Fibroblast of mammary gland (primary cell): Measurements from ENCODE around the gene CIB1.

Experiments used
- DNase-seq: peaks from one replicate; pipeline ENCODE4 v3.0.0-alpha.2; 2010; ENCODE audit warnings: low read depth
- H3K4me3 ChIP-seq: 2 replicates; pipeline ENCODE4 v1.5.1; 2011; ENCODE audit warnings: low read depth, mild to moderate bottlenecking, low read length, moderate library complexity; ENCODE audit not compliant: control insufficient read depth
- TF ChIP-seq, protein P1 (sequence below): conservative IDR thresholded peaks from 2 replicates; pipeline ENCODE4 v1.5.1; 2011; ENCODE audit warnings: low read depth, low read length, inconsistent platforms; ENCODE audit not compliant: control insufficient read depth, insufficient read depth

CIB1 gene

DNA sequence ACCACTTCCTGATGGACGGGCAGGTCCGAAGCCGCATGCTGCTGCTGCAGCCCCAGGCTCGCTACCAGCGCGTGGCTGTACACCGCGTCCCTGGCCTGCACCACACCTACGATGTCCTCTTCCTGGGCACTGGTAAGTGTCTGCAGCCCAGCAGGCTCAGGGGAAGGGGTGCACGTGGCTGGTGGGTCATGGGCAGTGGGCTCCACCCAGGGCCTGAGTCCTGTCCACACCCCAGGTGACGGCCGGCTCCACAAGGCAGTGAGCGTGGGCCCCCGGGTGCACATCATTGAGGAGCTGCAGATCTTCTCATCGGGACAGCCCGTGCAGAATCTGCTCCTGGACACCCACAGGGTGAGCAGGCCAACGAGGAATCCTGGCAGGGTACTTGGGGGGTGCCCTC is 8.7 kb downstream of the CIB1 start:
- no peak overlapping the region for H3K4me3 ChIP-seq
- no peak for DNase-seq
- TF ChIP-seq, protein P1, sequence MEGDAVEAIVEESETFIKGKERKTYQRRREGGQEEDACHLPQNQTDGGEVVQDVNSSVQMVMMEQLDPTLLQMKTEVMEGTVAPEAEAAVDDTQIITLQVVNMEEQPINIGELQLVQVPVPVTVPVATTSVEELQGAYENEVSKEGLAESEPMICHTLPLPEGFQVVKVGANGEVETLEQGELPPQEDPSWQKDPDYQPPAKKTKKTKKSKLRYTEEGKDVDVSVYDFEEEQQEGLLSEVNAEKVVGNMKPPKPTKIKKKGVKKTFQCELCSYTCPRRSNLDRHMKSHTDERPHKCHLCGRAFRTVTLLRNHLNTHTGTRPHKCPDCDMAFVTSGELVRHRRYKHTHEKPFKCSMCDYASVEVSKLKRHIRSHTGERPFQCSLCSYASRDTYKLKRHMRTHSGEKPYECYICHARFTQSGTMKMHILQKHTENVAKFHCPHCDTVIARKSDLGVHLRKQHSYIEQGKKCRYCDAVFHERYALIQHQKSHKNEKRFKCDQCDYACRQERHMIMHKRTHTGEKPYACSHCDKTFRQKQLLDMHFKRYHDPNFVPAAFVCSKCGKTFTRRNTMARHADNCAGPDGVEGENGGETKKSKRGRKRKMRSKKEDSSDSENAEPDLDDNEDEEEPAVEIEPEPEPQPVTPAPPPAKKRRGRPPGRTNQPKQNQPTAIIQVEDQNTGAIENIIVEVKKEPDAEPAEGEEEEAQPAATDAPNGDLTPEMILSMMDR, result no peak

- TF ChIP-seq, protein P1, result no peak
- DNase-seq, result no peak
Observed at GRCh38 chr15:90223441-90224165, 10.1 kb downstream of the CIB1 start.

GRCh38 chr15:90222547-90222946 is 11.2 kb downstream of the CIB1 start:
- no peak for DNase-seq
- TF ChIP-seq, protein P1, result no peak

More at GRCh38 chr15:90223441-90224165, 10.1 kb downstream of the CIB1 start:
- no peak overlapping the region for H3K4me3 ChIP-seq

DNA sequence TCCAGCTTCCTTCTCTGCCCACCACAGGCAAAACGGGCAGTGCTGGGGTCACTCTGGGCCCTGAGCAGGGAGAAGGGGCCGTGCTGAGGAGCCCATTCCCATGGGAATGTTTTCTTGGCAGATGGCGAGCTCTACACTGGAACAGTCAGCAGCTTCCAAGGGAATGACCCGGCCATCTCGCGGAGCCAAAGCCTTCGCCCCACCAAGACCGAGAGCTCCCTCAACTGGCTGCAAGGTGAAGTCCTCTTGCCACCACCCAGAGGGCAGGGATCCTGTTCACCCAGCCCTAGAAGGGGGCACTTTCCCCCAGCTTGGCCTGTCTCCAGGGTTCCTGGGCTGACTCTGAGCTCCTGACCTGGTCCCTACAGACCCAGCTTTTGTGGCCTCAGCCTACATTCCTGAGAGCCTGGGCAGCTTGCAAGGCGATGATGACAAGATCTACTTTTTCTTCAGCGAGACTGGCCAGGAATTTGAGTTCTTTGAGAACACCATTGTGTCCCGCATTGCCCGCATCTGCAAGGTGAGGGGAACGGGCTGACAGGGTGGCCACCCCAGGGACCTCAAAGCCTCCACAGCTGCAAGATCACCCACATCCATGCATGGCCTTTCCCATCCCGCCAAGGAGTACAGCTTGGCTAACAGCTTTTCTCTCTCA is 12.4 kb downstream of the CIB1 start:
- DNase-seq, result peak; percentile 92
- H3K4me3 ChIP-seq, result no peak overlapping the region

More at GRCh38 chr15:90222547-90222946, 11.2 kb downstream of the CIB1 start:
- H3K4me3 ChIP-seq, result no peak overlapping the region

GRCh38 chr15:90219421-90220141 is 14.2 kb downstream of the CIB1 start:
- no peak overlapping the region for H3K4me3 ChIP-seq
- DNase-seq, result no peak
- TF ChIP-seq, protein P1, result peak; percentile 62

More for the DNA sequence above, 12.4 kb downstream of the CIB1 start:
- TF ChIP-seq, protein P1, result peak; percentile 94

DNA sequence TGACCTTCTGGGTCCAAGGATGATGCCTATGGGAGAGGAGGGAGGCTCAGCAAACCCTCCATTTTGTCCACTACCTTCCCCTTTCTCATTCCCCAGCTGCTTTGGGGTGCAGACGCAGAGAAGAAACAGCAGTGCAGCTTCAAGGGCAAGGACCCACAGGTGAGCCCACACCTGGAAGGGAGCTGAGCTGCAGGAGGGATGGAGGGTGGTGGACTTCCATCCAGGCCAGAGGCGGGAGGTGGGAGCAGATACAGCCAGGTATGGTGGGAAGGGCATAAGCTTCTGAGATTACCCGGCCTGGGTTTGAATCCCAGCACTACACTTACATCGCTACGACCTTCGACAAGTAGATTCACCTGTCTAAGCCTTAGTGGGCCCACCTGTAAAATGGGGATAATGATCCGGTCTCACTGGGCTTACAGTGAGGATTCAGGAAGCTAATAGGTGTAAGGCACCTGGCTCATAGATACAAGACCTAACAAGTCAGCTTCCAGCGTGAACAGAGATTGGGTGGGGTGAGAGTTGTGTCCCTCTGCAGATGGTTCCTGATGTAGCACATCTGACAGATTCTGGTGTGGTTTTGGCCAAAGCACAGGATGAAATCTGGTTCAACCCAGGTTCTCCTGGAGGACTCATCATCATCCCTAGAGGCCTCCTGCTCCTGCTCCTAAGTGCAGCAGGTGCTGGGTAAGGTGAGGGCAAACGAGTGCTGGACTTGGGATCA is 15.9 kb downstream of the CIB1 start:
- no peak overlapping the region for H3K4me3 ChIP-seq
- DNase-seq, result no peak
- TF ChIP-seq, protein P1, result no peak
